Measurements from ENCODE around the gene CTXND1. TPM values are rescaled to one million over a fixed set of nuclear protein-coding genes. Genes with fewer than 3 reads are reported as not detected.

CTXND1 gene
- total and polyA plus RNA-seq, 2 of the 8 experiments (the other 6 are each of a cell fraction or from before 2014, with no cell fraction given): 0.03 TPM; not detected in 1

GRCh38 chr15:80199869-80200268, 52.1 kb downstream of the CTXND1 start (continued):
- TF ChIP-seq USF2 (IDR thresholded peaks at IDR 0.05; ENCODE audit: low read length): no peak
- no peak for TF ChIP-seq SIRT6 (IDR thresholded peaks at IDR 0.05; ENCODE audit: low read length)

Data from H1 (cell line).